Keratinocyte (primary cell): Measurements from ENCODE around the gene TBC1D14.

Source experiments
- CTCF ChIP-seq, 3 experiments: IDR thresholded peaks in 1 of 3; conservative IDR thresholded peaks in 1 of 3; optimal IDR thresholded peaks in 1 of 3; 2 replicates in 2 of 3; 3 replicates in 1 of 3; pipeline versions ENCODE3 to v1.5.1; 2011; ENCODE audit warnings: low read length in 3 of 3, mild to moderate bottlenecking in 3 of 3, moderate library complexity in 2 of 3, control low read depth in 1 of 3, inconsistent platforms in 1 of 3; ENCODE audit not compliant: insufficient read depth in 2 of 3; ENCODE audit errors: extremely low read depth in 1 of 3
- EZH2 ChIP-seq: IDR thresholded peaks from one replicate; pipeline ENCODE4 v1.6.1; 2012; ENCODE audit warnings: inconsistent platforms, mild to moderate bottlenecking, low read length, moderate library complexity

DNA sequence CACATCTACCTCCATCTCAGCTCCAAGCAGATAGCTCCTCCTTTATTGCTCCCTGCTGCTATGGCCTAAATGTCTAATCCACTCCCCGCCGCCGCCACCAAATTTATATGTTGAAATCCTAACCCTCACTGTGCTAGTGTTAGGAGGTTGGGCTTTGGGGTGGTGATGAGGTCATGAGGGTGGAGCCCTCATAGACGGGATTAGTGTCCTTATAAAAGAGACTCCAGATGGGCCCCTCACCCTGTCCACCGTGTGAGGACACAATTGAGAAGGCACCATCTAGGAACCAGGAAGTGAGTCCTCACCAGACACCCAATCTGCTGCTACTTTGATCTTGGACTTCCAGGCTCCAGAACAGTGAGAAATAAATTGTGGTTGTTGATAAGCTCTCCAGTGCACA lies 13.6 kb upstream of the TBC1D14 start:
- TF ChIP-seq CTCF (optimal IDR thresholded peaks at IDR 0.05 in 1 of 3, IDR thresholded peaks at IDR 0.05 in 1 of 3, conservative IDR thresholded peaks at IDR 0.05 in 1 of 3; ENCODE audit: extremely low read depth in 1 of 3, insufficient read depth in 2 of 3, low read length in 3 of 3) (no peak), EZH2 (no peak)
